ENCODE results near the gene HNRNPA1. TPM values are rescaled to one million over a fixed set of nuclear protein-coding genes. Genes with fewer than 3 reads are reported as not detected.

HNRNPA1 gene
- total and polyA plus RNA-seq, 2 of the 4 experiments (the other 2 are of a cell fraction): 747 to 1,409 TPM

DNA sequence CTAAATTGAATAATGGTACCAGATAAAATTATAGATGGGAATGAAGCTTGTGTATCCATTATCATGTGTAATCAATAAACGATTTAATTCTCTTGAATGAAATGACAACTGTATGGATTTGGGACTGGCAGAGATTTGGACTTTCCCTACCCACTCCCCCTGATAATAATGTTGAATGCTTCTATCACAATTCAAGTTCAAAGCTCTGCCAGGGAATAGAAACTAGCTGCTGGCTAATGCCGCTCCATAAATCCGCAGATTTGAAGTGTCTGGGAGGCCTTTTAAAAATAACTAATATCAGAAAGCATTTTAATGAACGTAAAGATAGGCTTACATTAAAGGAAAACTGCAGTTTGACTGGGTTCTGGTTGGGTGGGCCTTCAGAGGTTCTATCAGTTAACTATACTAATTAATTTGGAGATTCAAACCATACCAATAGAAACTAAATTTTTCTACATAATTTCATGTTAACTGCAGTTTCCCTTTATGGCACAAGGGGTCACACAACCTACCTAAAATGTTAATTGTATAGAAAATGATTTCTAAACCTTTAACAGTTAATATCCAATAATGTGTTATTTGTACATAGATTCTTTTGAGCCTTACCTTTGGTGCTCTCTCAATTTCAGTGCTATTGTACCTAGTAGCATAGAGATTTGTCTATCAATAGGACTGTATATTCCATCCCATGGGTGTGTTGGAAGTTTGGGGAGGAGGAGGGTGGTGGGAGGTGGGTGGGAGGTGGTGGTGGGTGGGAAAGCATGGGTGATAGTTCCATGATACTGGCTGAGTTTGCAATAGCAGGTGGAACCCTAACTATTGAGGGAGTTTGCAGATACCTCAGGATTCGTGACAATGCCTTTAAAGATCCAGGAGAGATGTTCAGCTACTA, 4.9 kb downstream of the HNRNPA1 start:
- no peaks in the 10 kb centered on the region for H3K9me1 ChIP-seq (ENCODE audit: insufficient read depth, low read length)
- peak; percentile 29 for TF ChIP-seq RAD21 (IDR thresholded peaks at IDR 0.05; ENCODE audit: low read length)
- TF ChIP-seq POLR2A (IDR thresholded peaks at IDR 0.05; ENCODE audit: low read depth, low read length): no peak
- TF ChIP-seq, protein P1, sequence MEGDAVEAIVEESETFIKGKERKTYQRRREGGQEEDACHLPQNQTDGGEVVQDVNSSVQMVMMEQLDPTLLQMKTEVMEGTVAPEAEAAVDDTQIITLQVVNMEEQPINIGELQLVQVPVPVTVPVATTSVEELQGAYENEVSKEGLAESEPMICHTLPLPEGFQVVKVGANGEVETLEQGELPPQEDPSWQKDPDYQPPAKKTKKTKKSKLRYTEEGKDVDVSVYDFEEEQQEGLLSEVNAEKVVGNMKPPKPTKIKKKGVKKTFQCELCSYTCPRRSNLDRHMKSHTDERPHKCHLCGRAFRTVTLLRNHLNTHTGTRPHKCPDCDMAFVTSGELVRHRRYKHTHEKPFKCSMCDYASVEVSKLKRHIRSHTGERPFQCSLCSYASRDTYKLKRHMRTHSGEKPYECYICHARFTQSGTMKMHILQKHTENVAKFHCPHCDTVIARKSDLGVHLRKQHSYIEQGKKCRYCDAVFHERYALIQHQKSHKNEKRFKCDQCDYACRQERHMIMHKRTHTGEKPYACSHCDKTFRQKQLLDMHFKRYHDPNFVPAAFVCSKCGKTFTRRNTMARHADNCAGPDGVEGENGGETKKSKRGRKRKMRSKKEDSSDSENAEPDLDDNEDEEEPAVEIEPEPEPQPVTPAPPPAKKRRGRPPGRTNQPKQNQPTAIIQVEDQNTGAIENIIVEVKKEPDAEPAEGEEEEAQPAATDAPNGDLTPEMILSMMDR (conservative IDR thresholded peaks at IDR 0.05; ENCODE audit: low read depth, low read length): peak; percentile 41
- TF ChIP-seq SMC3 (IDR thresholded peaks at IDR 0.05; ENCODE audit: low read depth, low read length): peak; percentile 40
- no peak overlapping the region for H2BK120ac ChIP-seq (ENCODE audit: low read depth, low read length)
- H2AK9ac ChIP-seq (replicated peaks; ENCODE audit: low read depth, low read length, poor library complexity): no peak overlapping the region
- no peak overlapping the region for H4K91ac ChIP-seq (ENCODE audit: insufficient read depth, low read depth, low read length)
- H2BK15ac ChIP-seq (ENCODE audit: low read depth, low read length): no peak overlapping the region
- no peak overlapping the region for H3K14ac ChIP-seq (replicated peaks; ENCODE audit: low read depth, low read length)
- H3K36me3 ChIP-seq (ENCODE audit: control insufficient read depth, insufficient read depth, low read length): peaks cover 42% of the 10 kb centered on the region
- H3K18ac ChIP-seq (ENCODE audit: low read depth, low read length): no peak overlapping the region
- H2BK20ac ChIP-seq (ENCODE audit: low read depth, low read length): no peak overlapping the region
- H3K79me1 ChIP-seq (ENCODE audit: low read depth in 1 of 2, low read length in 2 of 2): peaks cover 12 to 35% of the 10 kb centered on the region in 2 experiments
- ATAC-seq (ENCODE audit: low read depth): no peak
- H3K4me1 ChIP-seq (ENCODE audit: control insufficient read depth, insufficient read depth, low read length): no peaks in the 10 kb centered on the region
- H2BK5ac ChIP-seq (ENCODE audit: low read depth, low read length, poor library complexity, severe bottlenecking): no peak overlapping the region
- H2AFZ ChIP-seq (replicated peaks; ENCODE audit: low read length, poor library complexity): no peak overlapping the region
- DNase-seq: no peak
- 100% methylated on average over 1 of the region's 5 CpGs; no CpG with 5 or more reads in 1 of the 2 experiments for WGBS, 2 experiments (ENCODE audit: extremely low coverage in 2 of 2, insufficient read length in 1 of 2)
- POLR2A ChIA-PET (ENCODE audit: unreplicated experiment): no interaction called here
- H4K5ac ChIP-seq (ENCODE audit: low read depth, low read length): no peak overlapping the region
- dilution Hi-C loops (cut with HindIII; ENCODE audit: low sequenced_read_pairs, unreplicated experiment): no loop called here
- no peak overlapping the region for H3K27ac ChIP-seq (ENCODE audit: insufficient read depth, low read length)
- in situ Hi-C loops (cut with MboI; ENCODE audit: low sequenced_read_pairs): no loop called here
- H3K4me3 ChIP-seq (ENCODE audit: insufficient read depth, low read depth, low read length): no peak overlapping the region
- intact Hi-C loops (cut with micrococcal nuclease): loop anchor here (1.0 to 5.0 kb wide), 2 partner anchors 33 to 83 kb away; no protein-coding TSS in a partner anchor
- no TSS peak for BruUV-seq (replicated peaks)
- peak overlapping the region; percentile 55; the same call in 1 of the 2 replicates for H3K9ac ChIP-seq (ENCODE audit: low read depth, low read length)
- no peak overlapping the region for H3K56ac ChIP-seq (ENCODE audit: extremely low read depth, insufficient read depth, low read length)
- no peaks in the 10 kb centered on the region for H3K9me3 ChIP-seq (ENCODE audit: control insufficient read depth, insufficient read depth, low read length)
- CTCF ChIA-PET: interaction anchor here (0.6 to 0.9 kb wide), 3 partner anchors 39 to 66 kb away, joined by 3 to 4 read pairs (median 4); partner anchors contain the start of gene COPZ1
- no peaks in the 10 kb centered on the region for H3K27me3 ChIP-seq (ENCODE audit: control insufficient read depth, insufficient read depth, low read length)
- H4K20me1 ChIP-seq (ENCODE audit: insufficient read depth, low read length): peaks cover 86% of the 10 kb centered on the region
- no peak overlapping the region for H4K8ac ChIP-seq (ENCODE audit: low read depth in 2 of 2, low read length in 2 of 2)
- H3K23ac ChIP-seq (ENCODE audit: low read depth, low read length): peak overlapping the region; percentile 7; the same call in 1 of the 2 replicates
- no peak overlapping the region for H3K4me2 ChIP-seq (ENCODE audit: low read depth, low read length)
- no peak overlapping the region for H2AK5ac ChIP-seq (ENCODE audit: low read depth, low read length)
- H3K4ac ChIP-seq (ENCODE audit: low read depth, low read length): no peak overlapping the region

Measured in IMR-90 (cell line).